HG03196 (cell line): ENCODE data around the gene TACR2.
A peak's percentile ranks its signal among the peaks of the same experiment; 100 is the strongest.
"Not testable (repeated sequence)": the region's sequence is repeated elsewhere in the genome, so short reads cannot be mapped to it uniquely, and the experiment has no call there.

ENCODE experiments used
- ATAC-seq: cut with Tn5 transposase; IDR thresholded peaks from one replicate; pipeline ENCODE4 v1.9.1; 2021; ENCODE audit not compliant: unreplicated experiment

The TACR2 gene

DNA sequence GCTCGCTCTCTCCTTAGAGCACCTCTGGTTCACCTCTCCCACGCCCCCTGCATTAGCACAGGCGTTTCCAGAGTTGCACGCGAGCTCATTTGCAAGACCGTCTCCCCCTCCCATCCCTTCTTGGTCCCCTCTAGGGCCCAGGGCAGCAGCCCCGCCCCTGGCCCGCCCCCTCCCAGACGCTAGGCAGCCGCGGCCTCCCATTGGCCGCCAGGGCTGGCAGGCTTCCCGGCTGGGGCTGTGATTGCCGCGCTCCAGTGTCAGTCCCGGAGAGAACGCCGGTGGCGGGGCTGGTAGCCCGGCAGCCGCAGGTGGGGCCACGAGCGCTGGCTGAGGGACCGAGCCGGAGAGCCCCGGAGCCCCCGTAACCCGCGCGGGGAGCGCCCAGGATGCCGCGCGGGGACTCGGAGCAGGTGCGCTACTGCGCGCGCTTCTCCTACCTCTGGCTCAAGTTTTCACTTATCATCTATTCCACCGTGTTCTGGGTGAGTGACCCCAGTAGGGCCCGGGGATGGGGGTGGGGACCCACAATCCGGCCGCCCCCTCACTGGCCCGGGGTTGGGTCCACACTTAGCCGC lies 34.6 kb upstream of the TACR2 start, which contains the start of gene TSPAN15:
Gene TSPAN15 (plus strand): TSS at position 257 of the 575 bp plus-strand sequence. CDS start 130 bp downstream, at position 387.
- ATAC-seq, result peak; percentile 72

DNA sequence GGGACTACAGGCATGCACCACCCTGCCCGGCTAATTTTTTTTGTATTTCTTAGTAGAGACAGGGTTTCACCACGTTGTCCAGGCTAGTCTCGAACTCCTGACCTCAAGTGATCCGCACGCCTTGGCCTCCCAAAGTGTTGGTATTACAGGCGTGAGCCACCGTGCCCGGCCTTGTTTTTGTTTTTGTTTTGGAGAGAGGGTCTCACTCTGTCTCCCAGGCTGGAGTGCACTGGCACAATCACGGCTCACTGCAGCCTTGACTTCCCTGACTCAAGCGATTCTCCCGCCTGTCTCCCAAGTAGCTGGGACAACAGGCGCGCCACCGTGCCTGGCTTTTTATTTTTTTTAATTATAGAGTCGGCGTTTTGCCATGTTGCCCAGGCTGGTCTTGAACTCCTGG lies 33.7 kb upstream of the TACR2 start:
- not testable (repeated sequence) for ATAC-seq

DNA sequence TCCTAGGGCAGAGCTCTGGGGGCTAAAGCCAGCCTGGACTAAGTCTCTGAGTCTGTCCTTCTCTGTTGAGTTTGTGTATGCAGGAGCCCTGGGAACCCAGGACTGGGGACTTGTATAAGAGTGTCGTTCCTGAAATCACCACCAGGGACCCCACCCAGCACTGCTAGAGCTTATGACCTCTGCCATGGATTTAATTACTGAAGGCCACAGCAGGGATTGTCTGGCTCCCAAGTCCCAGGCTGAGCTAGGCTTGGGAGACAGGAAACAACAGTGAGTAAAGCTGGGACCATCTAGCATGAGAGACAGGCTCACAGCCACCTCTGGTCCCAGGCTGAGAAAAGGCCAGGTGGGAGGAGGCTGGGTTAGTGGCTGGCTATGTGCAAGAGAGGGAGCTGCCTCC lies 33.1 kb upstream of the TACR2 start:
- ATAC-seq, result no peak

DNA sequence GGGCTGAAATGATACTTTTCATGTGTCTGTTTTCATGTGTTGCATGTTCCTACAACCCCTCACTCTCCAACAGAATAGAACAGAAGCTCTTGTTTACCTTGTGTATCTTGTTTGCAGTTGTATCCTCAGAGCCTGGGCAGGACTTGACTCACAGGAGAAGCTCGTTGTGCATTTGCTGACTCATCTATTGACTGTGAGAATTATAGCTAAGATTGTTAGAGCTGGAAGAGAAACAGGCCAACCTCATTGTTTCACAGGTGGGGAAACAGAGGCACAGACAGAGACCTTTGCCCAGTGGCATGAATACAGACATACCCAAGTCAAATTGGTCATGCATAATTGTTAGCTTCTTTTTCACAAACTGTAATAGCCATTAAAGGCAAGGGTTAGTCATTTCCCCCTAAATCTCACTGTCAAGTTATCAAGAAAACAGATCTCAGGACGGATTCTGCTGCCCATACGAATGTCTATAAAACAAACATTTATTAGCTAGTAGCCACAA lies 30.0 kb upstream of the TACR2 start:
- ATAC-seq, result no peak

DNA sequence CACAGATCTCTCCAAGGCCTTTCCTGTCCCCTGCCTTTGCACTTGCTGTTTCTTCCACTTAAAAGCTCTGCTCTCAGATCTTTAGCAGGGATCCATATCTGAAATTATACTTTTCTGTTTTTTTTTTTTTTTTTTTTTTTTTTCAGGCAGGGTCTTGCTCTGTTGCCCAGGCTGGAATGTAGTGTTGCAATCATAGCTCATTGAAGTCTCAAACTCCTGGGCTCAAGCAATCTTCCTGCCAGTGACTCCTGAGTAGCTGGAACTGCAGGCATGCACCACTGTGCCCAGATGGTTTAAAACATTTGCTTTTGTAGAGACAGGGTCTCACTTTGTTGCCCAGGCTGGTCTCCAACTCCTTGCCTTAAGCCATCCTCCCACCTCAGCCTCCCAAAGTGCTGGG lies 29.5 kb upstream of the TACR2 start:
- ATAC-seq, result no peak

DNA sequence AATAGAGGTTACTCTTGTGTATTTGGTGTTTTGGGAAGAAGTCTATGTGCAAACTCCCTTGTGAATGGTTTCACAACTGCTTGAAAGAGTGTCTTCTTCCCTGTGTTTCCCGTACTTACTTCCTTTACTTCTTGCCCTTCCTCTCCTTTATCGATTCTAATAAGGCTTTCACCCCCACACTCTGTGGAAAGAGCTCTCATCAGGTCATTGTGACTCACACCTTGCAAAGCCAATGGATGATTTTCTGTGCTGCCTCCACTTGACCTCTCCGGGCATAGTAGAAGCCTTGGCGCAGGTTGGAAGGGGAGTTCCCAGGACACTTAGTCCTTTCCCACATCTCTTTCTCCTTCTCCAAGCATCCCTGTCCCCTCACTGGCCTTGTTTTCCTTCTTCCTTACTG lies 28.3 kb upstream of the TACR2 start:
- ATAC-seq, result no peak

DNA sequence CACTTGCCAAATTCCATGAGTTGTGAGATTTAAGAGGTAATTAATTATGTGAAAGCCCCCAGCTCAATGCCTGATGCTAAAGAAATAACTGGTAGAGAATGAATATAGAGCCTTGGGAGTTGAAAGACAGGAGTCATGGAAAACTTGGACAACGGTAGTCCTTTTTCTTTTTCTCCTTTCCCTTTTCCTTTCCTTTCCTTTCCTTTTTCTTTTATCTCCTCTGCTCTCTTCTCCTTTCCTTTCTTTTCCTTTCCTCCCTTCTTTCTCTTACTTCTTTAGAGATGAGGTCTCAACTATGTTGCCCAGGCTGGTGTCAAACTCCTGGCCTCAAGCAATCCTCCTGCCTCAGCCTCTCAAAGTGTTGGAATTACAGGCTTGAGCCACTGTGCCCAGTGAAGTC lies 26.6 kb upstream of the TACR2 start:
- no peak for ATAC-seq

DNA sequence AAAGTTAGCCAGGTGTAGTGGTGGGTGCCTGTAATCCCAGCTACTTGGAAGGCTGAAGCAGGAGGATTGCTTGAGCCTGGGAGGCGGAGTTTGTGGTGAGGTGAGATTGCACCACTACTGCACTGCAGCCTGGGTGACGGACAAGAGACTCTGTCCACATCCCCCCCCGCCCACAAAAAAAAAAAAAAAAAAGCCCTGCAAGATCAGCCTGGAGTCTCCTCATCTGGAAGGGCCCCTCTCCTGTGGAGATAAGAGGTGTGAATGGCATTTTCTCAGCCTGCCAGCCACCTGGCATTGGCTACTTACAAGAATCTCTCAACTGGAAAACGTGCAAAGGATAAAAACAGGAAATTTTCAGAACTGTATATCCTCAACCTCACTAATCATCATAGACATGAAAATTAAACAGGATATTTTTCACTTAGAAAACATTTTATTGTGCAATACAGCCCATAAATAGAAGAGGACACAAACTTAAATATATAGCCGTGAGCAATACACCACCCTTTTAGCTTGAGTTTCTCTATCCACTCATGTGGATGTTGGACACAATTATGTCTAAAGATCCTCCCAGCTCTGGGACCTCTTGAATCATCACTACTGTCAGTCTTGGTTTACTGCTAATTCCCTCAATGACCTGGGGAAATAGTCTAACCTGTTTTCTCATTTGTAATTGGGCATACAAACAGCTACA lies 23.2 kb upstream of the TACR2 start:
- no peak for ATAC-seq

DNA sequence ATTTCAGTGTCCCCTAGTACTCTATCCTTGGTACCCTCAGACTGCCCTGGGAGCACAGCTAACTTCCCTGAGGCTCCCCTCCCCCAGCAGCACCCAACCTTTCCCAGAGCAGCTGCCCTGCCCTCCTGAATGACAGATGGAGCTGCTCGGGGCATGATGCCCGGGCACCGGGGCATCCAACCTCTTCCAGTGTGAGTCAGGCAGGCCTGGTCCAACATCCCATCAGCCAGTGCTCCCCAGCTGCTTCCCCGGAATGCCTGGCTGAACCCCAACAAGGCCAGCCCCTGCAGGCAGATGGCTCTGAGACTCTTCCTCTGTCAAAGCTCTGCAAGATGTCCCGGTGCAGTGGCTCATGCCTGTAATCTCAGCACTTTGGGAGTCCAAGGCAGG lies 22.6 kb upstream of the TACR2 start:
- no peak for ATAC-seq

DNA sequence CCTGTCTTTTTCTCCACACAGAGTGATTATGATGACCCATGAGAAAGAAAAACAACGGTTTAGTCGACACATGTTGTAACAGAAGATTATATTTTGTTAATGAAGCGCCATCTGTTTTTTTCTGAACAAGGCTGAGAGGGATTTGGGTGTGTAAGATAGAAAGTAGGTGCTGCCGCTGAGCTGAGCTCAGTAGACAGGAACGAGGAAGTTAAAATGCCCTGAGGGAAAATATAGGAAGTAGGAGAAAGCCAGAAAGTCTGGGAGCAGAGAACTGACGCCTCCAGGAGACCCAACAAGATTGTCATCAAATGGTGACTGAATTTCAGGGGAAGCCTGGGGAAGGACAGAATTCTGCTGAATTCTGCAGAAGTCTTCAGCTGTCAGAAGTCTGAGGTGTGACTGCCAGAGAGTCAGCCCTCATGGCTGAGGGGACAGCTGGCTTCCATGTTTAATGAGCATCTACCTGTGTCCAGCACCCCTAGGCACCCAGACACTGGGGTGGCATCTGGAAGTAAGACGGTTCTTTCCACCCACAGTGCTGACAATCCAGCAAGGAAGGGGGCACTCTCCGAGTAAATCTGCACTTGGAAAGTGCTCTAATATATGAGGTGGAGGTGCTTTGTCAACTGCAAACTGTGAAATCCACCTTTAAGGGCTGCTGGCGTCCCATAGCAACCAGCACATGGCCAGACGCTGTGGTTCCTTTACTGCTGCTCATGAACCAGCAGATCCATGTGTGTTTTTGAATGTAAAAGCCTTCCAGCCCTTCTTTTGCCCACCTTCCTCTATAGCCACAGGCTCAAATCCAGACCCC lies 22.0 kb upstream of the TACR2 start:
- ATAC-seq, result no peak

DNA sequence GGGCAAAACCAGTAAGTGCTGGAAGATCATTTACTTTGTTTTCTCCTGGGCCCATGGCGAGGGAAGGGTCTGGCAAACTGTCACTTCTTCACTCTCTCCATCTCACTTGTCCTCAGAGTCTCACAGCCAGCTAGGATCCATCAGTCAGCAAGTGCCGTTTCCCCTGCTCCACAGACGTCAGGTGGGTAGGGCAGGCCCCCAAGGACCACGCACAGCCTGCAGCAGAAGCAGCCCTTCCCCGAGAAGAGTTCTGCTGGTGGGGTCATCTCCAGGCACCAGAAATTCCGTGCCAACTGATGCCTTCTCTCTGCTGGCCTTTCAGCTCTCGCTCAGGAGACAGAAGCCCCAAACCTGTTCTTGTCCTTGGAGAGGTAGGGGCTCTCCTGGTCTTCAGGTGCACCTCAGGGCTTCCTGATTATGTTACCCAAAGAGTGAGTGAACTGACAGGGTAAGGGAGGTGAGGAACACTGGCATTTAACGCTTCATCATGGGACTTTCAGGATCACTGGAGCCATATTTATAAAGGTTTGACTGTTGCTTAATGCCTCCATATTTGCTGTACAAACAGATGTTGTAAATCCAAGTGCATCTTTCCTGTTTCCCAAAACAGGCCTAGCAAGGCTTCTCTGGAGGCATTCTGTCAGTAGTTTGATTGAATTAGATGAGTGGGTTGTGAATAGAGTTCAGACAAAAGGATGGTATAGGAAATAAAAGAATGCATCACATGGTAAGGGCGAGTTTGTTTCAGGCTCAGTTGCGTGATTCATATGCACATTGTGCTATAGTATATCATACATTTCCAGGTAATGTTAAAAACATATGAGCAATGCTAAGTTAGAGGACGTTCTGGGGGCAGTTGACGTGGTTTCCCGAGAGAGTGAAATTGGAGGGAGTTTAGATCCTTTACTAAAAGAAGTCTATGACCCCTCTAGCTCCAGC lies 20.9 kb upstream of the TACR2 start:
- ATAC-seq, result no peak

DNA sequence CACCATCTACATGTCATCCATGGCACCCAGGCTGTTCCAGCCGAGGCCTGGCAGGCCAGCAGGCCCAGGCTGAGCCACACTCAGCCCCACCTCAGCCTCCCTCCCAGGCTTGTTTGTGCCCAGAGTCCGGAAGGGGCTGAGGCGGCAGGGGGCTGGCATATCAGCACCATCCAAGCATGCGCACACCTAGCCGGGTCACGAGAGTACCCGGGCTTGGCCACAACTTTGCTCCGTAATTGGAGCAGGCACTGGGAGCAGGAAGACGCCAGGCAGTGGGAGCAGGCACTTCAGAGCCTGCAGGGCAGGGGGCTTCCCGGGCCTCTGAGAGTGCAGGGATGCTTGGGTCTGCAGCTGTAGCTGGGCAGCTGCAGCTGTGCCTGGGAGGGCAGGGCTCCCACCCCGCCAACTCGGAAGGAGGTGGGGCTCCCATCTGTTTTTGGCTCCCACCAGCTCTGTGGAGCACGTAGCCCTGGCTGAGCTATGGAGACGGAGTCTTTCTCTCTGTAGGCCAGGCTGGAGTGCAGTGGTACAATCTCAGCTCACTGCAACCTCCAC lies 19.3 kb upstream of the TACR2 start:
- no peak for ATAC-seq

DNA sequence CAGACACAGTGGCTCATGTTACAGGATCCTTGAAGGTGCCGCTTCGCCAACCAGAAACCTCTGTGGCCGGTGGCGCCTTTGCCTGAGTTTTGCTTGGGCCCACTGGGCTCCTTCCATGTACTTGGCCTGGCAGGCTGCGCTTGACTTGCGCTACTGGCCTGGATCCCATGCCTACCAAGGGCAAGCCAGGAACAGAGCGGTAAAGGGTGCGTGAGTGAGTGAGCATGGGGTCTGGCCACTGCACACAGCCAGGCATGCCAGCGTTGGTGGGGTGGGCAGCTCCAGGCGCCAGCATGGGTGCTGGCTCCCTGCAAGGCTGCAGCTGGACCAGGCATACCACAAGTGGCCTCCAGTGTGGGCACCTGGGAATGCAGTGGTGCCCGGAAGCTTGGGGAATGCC lies 18.2 kb upstream of the TACR2 start:
- ATAC-seq, result no peak

DNA sequence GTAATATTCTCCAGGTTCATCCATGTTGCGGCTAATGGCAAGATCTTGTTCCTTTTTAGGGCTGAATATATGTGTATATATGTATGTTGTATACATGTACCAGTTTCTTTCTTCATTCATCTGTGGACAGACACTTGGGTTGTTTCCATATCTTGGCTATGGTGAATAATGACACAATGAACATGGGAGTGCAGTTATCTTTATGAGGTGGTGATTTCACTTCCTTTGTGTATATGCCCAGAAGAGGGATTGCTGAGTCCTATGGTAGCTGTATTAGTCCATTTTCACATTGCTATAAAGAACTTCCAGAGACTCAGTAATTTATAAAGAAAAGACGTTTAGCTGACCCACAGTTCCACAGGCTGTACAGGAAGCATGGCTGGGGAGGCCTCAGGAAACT lies 17.5 kb upstream of the TACR2 start:
- ATAC-seq, result no peak

DNA sequence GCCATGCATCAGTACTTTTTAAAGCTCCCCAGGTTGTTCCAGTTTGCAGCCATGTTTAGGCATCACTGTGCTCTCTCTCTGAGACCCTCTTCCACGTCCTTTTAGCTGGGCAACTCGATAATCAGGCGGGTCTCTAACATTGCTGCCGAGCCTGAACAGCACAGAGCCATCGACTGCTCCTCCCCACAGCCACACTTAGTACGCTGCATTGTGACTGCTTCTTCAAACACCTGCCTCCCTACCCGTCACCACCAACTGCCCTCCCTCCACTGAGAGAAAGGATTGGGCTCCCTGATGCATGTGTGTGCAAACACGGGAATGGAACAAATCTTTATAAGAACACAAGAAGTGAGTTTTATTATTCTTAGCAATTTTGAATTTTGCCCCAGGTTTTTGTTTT lies 11.4 kb upstream of the TACR2 start:
- ATAC-seq, result no peak

DNA sequence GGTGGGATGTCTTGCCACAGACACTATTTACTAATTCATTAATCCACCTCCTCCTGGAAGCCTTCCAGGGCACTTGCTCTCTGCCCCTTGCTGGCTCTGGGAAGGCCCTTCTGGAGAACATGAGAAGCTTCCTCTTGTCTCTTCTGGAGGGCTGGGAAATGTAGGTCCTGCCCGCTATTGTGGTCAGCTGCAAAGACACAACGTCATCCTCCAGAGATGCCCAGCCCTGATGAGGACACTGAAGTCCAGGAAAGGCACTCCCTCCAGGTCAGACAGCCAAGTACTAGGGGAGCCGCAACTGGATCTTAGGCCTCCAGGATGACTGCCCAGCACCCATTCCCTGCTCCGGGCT lies 9.6 kb upstream of the TACR2 start:
- ATAC-seq, result no peak

DNA sequence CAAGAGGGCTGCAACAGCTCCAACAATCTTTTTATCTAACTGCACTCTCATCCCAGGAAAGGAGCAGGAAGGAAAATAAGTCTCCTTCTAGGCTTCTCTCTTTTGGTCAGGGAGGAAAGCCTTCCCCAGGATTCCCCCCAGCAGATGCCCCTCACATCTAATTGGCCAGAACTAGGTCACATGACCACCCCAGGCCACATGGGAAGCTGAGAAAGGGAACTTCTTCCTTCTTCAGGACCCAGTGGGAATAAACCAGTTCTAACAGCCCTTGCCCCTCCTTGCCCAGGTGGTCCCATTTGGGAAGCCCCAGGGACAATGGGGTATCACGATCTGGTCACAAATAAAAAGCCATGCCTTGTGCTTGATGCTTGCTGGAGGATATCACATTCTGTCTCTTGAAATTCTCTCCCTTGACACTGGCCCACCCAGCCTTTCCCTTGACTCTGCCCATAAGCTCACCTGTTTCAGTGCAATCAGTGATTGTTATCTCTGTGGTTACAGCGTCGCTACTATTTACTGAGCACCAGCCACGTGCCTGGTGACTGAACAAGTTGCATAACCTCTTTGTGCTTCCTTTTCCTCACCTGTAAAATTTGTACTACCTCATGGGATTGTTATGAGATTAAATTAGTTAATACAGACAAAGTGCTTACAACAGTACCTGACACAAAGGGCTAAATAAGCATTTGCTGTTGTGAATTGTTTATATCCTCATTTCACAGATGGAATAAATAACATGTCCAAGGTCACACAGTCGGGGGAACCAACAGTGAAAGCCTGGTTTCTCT lies 9.0 kb upstream of the TACR2 start:
- ATAC-seq, result no peak

DNA sequence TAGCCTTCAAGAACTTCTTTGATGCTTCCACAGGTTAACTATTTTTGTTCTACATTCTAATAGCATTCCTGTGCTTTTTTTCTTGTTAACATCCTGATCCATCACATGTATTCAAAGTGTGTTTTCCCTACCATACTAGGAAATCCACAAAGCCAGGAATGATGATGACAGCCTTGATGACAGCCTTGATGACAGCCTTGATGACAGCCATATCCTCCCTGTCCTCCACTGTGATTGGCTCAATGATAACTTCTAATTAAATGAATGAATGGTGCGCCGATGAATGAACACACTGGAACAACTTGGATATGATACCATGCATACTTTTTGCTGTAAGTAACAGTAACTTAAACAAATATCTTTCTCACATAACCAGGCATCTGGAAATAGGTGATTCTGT lies 8.3 kb upstream of the TACR2 start:
- no peak for ATAC-seq

DNA sequence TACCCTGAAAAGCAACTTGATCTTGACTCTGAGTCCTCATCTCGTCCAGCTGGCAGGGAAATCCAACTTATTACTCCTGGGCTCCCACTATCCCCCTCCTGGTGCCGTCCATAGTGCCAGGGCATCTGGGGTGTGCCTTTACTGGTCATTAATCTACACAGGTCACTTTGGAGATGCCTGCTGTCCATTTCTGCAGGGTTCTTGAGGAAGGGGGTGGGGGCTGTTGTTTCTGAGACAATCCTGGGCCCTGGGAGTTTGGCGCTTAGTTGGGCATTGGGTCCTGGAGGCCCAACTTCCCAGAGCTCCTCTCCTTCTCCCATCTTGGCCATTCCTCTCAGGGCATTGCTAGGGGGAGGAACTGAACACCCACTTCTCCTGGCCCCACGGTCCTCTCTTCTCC lies 6.0 kb upstream of the TACR2 start:
- no peak for ATAC-seq
